22Rv1 (cell line): ENCODE data around the gene PXDN.

Experiments
- ZFX ChIP-seq: fragments of 450-650 bp; IDR thresholded peaks from 2 replicates; pipeline ENCODE4 v1.6.1; 2017; ENCODE audit warnings: antibody characterized with exemption, borderline replicate concordance
- TF ChIP-seq, protein P1 (sequence below): fragments of 450-650 bp; IDR thresholded peaks from 2 replicates; pipeline ENCODE4 v1.5.1; 2017; ENCODE audit warnings: mild to moderate bottlenecking

DNA sequence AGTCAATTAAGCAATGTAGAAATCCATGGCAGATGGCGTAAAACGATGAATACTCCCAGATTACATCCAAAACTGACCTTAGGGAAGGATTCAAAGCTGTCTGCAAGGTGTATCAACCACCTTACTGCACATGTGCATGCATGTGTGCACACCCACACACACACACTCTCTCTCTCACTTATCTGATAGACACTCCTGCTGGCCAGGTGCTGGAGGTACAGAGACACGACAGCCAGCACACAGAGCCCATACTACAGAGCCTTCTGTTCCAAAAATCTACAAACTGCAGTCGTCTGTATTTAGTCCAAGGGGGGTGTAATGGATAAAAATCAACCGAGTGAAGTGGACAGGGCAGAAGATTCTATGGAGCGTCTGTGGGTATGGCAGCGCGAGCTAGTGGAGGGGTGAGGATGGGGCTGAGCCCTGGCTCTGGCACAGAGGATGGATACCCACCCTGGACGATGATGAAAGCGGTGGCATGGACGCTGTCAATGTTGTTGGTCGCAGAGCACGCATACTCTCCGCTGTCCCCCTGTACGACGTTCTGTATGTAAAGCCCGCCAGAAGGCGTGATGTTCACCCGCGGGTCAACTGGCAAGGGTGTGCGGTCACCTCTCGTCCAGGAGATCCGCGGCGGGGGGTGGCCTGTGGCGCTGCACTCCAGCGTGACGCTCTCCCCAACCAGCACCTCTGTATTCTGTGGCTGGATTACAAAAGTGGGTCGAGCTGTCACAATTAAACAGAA lies 78.4 kb downstream of the PXDN start:
- TF ChIP-seq, protein P1, sequence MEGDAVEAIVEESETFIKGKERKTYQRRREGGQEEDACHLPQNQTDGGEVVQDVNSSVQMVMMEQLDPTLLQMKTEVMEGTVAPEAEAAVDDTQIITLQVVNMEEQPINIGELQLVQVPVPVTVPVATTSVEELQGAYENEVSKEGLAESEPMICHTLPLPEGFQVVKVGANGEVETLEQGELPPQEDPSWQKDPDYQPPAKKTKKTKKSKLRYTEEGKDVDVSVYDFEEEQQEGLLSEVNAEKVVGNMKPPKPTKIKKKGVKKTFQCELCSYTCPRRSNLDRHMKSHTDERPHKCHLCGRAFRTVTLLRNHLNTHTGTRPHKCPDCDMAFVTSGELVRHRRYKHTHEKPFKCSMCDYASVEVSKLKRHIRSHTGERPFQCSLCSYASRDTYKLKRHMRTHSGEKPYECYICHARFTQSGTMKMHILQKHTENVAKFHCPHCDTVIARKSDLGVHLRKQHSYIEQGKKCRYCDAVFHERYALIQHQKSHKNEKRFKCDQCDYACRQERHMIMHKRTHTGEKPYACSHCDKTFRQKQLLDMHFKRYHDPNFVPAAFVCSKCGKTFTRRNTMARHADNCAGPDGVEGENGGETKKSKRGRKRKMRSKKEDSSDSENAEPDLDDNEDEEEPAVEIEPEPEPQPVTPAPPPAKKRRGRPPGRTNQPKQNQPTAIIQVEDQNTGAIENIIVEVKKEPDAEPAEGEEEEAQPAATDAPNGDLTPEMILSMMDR, result no peak
- TF ChIP-seq ZFX, result no peak
